OCI-LY3 (cell line): ENCODE results near the gene ARIH1.
"Not testable (repeated sequence)": the region's sequence is repeated elsewhere in the genome, so short reads cannot be mapped to it uniquely, and the experiment has no call there.

Source experiments
- H2AFZ ChIP-seq: fragments of 200-600, 300-600 bp; shearing (Covaris generic); 2 replicates; pipeline ENCODE4 v1.6.0; 2014; ENCODE audit warnings: antibody characterized with exemption, low read depth, low read length
- H3K27ac ChIP-seq: fragments of 200-600, 300-600 bp; sonication (generic); 2 replicates; pipeline ENCODE4 v1.5.1; 2014; ENCODE audit warnings: mild to moderate bottlenecking, low read length, moderate library complexity, mixed read lengths
- H3K27me3 ChIP-seq: fragments of 200-600, 300-600 bp; sonication (generic); 2 replicates; pipeline ENCODE4 v1.6.1; 2014; ENCODE audit warnings: low read depth, low read length, mixed read lengths
- H3K36me3 ChIP-seq: fragments of 200-600, 300-600 bp; sonication (generic); replicated peaks from 2 replicates; pipeline ENCODE3; 2014; ENCODE audit warnings: low read depth, low read length, mixed read lengths
- H3K4me1 ChIP-seq: fragments of 300-600, 200-600 bp; sonication (generic); 2 replicates; pipeline ENCODE4 v1.6.1; 2014; ENCODE audit warnings: low read length, mixed read lengths
- H3K4me2 ChIP-seq: fragments of 200-600, 300-600 bp; sonication (generic); 2 replicates; pipeline ENCODE4 v1.6.1; 2014; ENCODE audit warnings: low read length, mixed read lengths
- H3K4me3 ChIP-seq: fragments of 300-600, 200-600 bp; sonication (generic); 2 replicates; pipeline ENCODE4 v1.5.1; 2014; ENCODE audit warnings: antibody characterized with exemption, mild to moderate bottlenecking, low read length, moderate library complexity
- H3K79me2 ChIP-seq: fragments of 300-600, 200-600 bp; shearing (Covaris generic); 2 replicates; pipeline ENCODE4 v1.6.1; 2014; ENCODE audit warnings: mild to moderate bottlenecking, low read length, mixed read lengths
- H3K9ac ChIP-seq: fragments of 300-600, 200-600 bp; shearing (Covaris generic); 2 replicates; pipeline ENCODE4 v1.6.0; 2014; ENCODE audit warnings: mild to moderate bottlenecking, low read length, moderate library complexity
- H3K9me3 ChIP-seq: fragments of 200-600, 300-600 bp; shearing (Covaris generic); 2 replicates; pipeline ENCODE4 v1.6.1; 2014; ENCODE audit warnings: low read length, mixed read lengths; ENCODE audit not compliant: insufficient read depth
- H4K20me1 ChIP-seq: fragments of 200-600, 300-600 bp; sonication (generic); 2 replicates; pipeline ENCODE4 v1.6.1; 2016; ENCODE audit warnings: low read length, mixed read lengths; ENCODE audit not compliant: insufficient read depth
- CTCF ChIP-seq: fragments of 200-600, 300-600 bp; sonication (generic); IDR thresholded peaks from 2 replicates; pipeline ENCODE4 v1.5.1; 2014; ENCODE audit warnings: antibody characterized with exemption, low read length, low read depth

Gene ARIH1

GRCh38 chr15:72628249-72629067, 154.3 kb downstream of the ARIH1 start:
- not testable (repeated sequence) for H3K36me3 ChIP-seq, H3K27ac ChIP-seq, H3K9me3 ChIP-seq, H3K4me3 ChIP-seq, H3K4me2 ChIP-seq, H4K20me1 ChIP-seq, H3K4me1 ChIP-seq, H3K79me2 ChIP-seq, H2AFZ ChIP-seq, H3K9ac ChIP-seq, H3K27me3 ChIP-seq
- peak; percentile 16 for TF ChIP-seq CTCF

GRCh38 chr15:72629068-72629570, 155.0 kb downstream of the ARIH1 start:
- H3K79me2 ChIP-seq, H2AFZ ChIP-seq, H3K4me2 ChIP-seq, H3K9ac ChIP-seq, H3K4me3 ChIP-seq, H4K20me1 ChIP-seq, H3K27ac ChIP-seq, H3K27me3 ChIP-seq, H3K9me3 ChIP-seq, H3K36me3 ChIP-seq, H3K4me1 ChIP-seq: not testable (repeated sequence)

GRCh38 chr15:72636519-72637282, 162.6 kb downstream of the ARIH1 start:
- H3K27me3 ChIP-seq, H2AFZ ChIP-seq, H3K79me2 ChIP-seq, H3K9me3 ChIP-seq, H3K27ac ChIP-seq, H3K4me1 ChIP-seq, H3K9ac ChIP-seq, H3K36me3 ChIP-seq, H4K20me1 ChIP-seq: not testable (repeated sequence)
- Histone ChIP-seq H3K4me2 (peak overlapping the region; percentile 41), H3K4me3 (peak overlapping the region; percentile 69)

GRCh38 chr15:72639759-72640483, 165.8 kb downstream of the ARIH1 start:
- H3K4me2 ChIP-seq, H3K4me3 ChIP-seq, H3K79me2 ChIP-seq, H3K36me3 ChIP-seq, H2AFZ ChIP-seq, H3K27ac ChIP-seq, H4K20me1 ChIP-seq, H3K9ac ChIP-seq, H3K27me3 ChIP-seq, H3K4me1 ChIP-seq, H3K9me3 ChIP-seq: not testable (repeated sequence)

GRCh38 chr15:72642271-72642670, 168.1 kb downstream of the ARIH1 start:
- not testable (repeated sequence) for H3K9me3 ChIP-seq, H2AFZ ChIP-seq, H3K79me2 ChIP-seq, H3K27ac ChIP-seq, H3K4me2 ChIP-seq, H4K20me1 ChIP-seq, H3K4me1 ChIP-seq, H3K9ac ChIP-seq, H3K4me3 ChIP-seq, H3K27me3 ChIP-seq, H3K36me3 ChIP-seq

- not testable (repeated sequence) for H3K27ac ChIP-seq, H3K27me3 ChIP-seq, H4K20me1 ChIP-seq, H3K9ac ChIP-seq, H3K36me3 ChIP-seq, H3K4me1 ChIP-seq, H3K79me2 ChIP-seq, H3K4me3 ChIP-seq, H3K9me3 ChIP-seq, H3K4me2 ChIP-seq, H2AFZ ChIP-seq
Observed at GRCh38 chr15:72648631-72649253, 174.6 kb downstream of the ARIH1 start.
